Thoracic aorta (tissue), 2 donors: ENCODE results near the gene TGFB1. TPM values are rescaled to one million over a fixed set of nuclear protein-coding genes. Genes with fewer than 3 reads are reported as not detected.

ENCODE experiments used
- ATAC-seq: fragments of 150-250 bp; one replicate; pipeline ENCODE4 v1.8.0; 2017; ENCODE audit warnings: low read depth; ENCODE audit not compliant: insufficient number of reproducible peaks, low FRiP score
- DNase-seq: peaks from one replicate; pipeline ENCODE4 v3.0.0-alpha.2; 2020; ENCODE audit warnings: low spot score
- H3K27ac ChIP-seq, 2 donors: fragments of 200-600 bp; sonication (generic); 1 replicate in 1 of 2; 2 replicates in 1 of 2; pipeline ENCODE4 v1.5.1; 2016; ENCODE audit warnings: mild to moderate bottlenecking in 2 of 2, moderate library complexity in 2 of 2
- H3K27me3 ChIP-seq: fragments of 200-600 bp; sonication (generic); replicated peaks from 2 replicates; pipeline ENCODE4 v1.6.0; 2016; ENCODE audit warnings: mild to moderate bottlenecking; ENCODE audit not compliant: insufficient read depth
- H3K36me3 ChIP-seq: fragments of 200-600 bp; sonication (generic); one replicate; pipeline ENCODE4 v1.5.1; 2016
- H3K4me1 ChIP-seq, 2 donors: fragments of 200-600 bp; sonication (generic); 1 replicate in 1 of 2; 2 replicates in 1 of 2; pipeline versions ENCODE4 v1.5.1 to v1.6.0; 2016; ENCODE audit warnings: low read depth in 2 of 2, mild to moderate bottlenecking in 1 of 2; ENCODE audit not compliant: control insufficient read depth in 1 of 2
- H3K4me3 ChIP-seq: fragments of 200-600 bp; sonication (generic); 2 replicates; pipeline ENCODE4 v1.5.1; 2016; ENCODE audit warnings: mild to moderate bottlenecking
- H3K9me3 ChIP-seq: fragments of 200-600 bp; sonication (generic); 2 replicates; pipeline ENCODE4 v1.5.1; 2016
- total RNA-seq, 2 donors: library from RNA; depleted of rRNA; stranded (reverse); fragments of >200 nt; gene quantifications; one replicate each; pipeline versions ENCODE4 v1.1.0 to v1.2.3, GENCODE V29; 2016
- TF ChIP-seq, protein P1 (sequence below): fragments of 200-600 bp; sonication (generic); IDR thresholded peaks from one replicate; pipeline ENCODE4 v1.5.1; 2019; ENCODE audit warnings: antibody characterized with exemption

The TGFB1 gene
- total RNA-seq, 2 donors from 2014 or later, result 55.1 to 69.6 TPM

DNA sequence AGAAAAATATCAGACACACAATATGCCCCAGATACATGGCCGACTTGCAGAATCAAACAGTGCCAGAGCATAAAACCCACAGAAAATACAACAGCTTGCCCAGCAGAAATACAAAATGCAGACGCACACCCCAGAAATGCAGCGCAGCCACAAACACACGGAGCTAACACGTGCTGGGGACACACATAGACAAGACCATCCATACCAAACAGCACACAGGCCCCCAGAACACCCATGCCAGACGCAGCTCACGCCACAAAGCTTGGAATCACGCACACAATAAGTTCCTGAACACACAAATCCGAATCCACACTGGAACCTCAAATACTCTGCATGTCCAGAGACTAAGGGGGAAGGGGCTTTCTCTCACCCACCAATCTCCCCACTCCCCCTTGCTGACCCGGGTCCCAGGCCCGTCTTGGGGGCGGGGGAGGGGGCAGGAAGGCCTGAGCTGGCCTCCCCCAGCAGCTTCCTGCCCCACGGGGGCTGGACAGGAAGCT is 26.6 kb downstream of the TGFB1 start:
- Histone ChIP-seq H3K27me3 (no peaks in the 10 kb centered on the region), H3K9me3 (no peaks in the 10 kb centered on the region), H3K36me3 (peaks cover 16% of the 10 kb centered on the region), H3K27ac (peak overlapping the region; percentile 96 to 99), H3K4me3 (peak overlapping the region; percentile 46), H3K4me1 (peaks cover 40 to 52% of the 10 kb centered on the region in 2 donors)
- DNase-seq, result no peak
- TF ChIP-seq, protein P1, sequence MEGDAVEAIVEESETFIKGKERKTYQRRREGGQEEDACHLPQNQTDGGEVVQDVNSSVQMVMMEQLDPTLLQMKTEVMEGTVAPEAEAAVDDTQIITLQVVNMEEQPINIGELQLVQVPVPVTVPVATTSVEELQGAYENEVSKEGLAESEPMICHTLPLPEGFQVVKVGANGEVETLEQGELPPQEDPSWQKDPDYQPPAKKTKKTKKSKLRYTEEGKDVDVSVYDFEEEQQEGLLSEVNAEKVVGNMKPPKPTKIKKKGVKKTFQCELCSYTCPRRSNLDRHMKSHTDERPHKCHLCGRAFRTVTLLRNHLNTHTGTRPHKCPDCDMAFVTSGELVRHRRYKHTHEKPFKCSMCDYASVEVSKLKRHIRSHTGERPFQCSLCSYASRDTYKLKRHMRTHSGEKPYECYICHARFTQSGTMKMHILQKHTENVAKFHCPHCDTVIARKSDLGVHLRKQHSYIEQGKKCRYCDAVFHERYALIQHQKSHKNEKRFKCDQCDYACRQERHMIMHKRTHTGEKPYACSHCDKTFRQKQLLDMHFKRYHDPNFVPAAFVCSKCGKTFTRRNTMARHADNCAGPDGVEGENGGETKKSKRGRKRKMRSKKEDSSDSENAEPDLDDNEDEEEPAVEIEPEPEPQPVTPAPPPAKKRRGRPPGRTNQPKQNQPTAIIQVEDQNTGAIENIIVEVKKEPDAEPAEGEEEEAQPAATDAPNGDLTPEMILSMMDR, result no peak
- no peak for ATAC-seq

DNA sequence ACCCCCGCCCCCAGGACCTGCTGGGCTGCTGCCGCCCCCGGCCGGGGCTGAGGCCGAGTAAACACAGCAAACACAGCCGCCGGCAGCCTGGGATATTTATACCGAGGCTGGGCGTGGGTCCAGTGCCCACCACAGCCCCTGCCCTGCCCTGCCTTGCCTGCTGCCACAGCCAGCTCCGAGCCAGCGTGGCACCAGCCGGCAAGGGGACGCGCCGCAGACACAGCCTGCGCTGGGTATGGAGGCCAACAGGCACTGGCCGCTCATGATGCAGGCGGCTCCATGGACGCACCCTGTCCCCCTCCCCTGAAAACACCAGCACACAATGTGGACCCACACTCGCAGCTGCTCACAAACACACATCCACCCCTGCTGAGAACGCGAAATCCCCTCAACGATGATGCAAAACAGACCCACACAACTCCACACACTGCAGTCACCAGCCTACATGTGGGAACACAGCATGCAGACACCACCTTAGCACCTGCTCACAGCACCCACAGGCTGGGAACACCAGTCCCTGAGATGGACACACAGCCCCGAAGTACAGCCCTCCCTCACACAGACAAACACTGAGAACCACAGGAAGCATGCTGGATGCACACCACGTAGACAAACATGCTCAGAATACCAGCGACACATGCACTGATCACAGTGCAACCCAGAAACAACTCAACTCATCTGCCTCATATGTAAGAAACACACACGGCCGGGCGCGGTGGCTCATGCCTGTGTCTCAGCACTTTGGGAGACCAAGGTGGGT is 27.6 kb downstream of the TGFB1 start:
- DNase-seq (no peak), ATAC-seq (no peak)
- peak overlapping the region; percentile 96 to 99 for H3K27ac ChIP-seq
- peaks cover 41 to 59% of the 10 kb centered on the region in 2 donors for H3K4me1 ChIP-seq
- no peaks in the 10 kb centered on the region for H3K27me3 ChIP-seq
- H3K36me3 ChIP-seq, result peaks cover 9% of the 10 kb centered on the region
- H3K9me3 ChIP-seq, result no peaks in the 10 kb centered on the region
- H3K4me3 ChIP-seq, result peak overlapping the region; percentile 57
- TF ChIP-seq, protein P1, result no peak

DNA sequence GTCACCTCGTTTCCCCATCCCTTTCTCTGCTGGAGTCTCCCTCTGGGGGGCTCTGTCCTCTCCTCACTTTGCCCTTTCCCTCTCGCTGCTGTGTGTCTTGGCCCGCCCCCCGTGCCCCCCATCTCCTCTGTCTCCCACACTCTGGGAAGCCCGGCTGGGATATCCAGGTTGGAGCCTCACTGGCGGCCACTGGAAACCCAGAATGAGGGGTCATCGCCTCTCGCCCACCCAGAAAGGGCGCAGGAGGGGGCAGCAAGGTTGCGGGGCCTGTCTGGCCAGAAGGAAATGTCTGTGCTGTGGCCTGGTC is 28.1 kb downstream of the TGFB1 start:
- peak overlapping the region; percentile 96 to 99 for H3K27ac ChIP-seq
- H3K27me3 ChIP-seq, result no peaks in the 10 kb centered on the region
- DNase-seq (no peak), ATAC-seq (no peak)
- peaks cover 41 to 59% of the 10 kb centered on the region in 2 donors for H3K4me1 ChIP-seq
- peaks cover 13% of the 10 kb centered on the region for H3K36me3 ChIP-seq
- H3K9me3 ChIP-seq, result no peaks in the 10 kb centered on the region
- H3K4me3 ChIP-seq, result peak overlapping the region; percentile 57
- TF ChIP-seq, protein P1, result no peak

DNA sequence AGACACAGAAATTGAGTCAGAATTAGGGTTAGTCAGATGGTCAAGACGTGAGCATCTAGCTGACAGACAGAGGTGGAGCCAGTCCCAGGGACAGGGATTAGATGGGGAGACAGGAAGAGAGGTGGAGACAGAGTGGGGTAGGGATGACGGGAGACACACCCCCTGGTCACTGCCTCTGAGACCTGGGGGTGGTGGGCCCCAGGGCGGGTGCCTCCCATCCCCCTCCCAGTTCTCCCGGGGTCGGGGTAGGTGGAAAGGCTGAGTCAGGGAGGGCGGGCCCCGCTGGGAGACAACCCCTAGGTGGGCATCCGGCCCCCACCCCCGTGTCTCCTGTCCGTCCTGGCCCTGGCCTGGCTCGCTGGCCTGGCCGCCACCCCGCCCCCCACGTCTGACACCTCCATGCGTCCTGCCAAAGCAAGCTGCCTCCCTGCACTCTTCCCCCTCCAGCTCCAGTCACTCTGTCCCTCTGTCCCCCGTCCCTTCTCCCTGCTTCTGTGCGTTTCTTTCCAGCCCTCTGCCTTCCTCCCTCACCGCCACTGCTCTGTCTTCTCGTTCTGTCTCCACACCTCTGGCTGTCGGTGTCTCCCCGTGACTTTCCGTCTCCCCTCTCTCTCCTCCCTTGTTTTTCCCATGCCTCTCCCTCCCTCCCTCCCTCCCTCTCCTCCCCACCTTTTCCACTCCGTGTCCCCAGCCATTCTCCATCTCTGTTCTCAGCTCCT is 28.6 kb downstream of the TGFB1 start:
- H3K9me3 ChIP-seq, result no peaks in the 10 kb centered on the region
- no peaks in the 10 kb centered on the region for H3K27me3 ChIP-seq
- peaks cover 16% of the 10 kb centered on the region for H3K36me3 ChIP-seq
- H3K4me3 ChIP-seq, result peak overlapping the region; percentile 57
- H3K27ac ChIP-seq, result peak overlapping the region; percentile 96 to 99
- TF ChIP-seq, protein P1, result no peak
- H3K4me1 ChIP-seq, result peaks cover 41 to 59% of the 10 kb centered on the region in 2 donors
- no peak for ATAC-seq
- peak; percentile 66 for DNase-seq

DNA sequence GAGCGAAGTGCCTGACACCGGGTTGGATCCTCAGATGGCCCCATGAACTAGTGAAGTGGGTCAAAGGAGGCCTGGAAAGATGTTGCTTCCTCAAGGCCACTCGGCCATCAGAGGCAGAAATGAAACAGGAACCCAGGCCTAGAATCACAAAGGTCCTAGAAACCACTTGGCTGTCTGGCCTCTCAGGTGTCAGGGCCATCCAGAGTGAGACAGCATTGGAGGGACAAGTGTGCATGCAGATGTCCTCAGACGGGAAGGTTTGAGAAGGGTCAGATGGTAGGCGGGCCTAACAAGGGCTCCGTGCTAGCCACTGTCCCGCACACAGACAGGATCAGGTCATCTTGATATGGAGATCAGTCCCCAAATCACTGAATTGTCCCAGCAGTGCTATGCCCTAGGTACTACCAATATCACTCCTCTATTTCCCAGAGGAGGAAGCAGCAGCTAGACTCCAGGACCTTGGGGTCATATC is 29.5 kb downstream of the TGFB1 start:
- H3K9me3 ChIP-seq, result no peaks in the 10 kb centered on the region
- H3K4me1 ChIP-seq, result peaks cover 41 to 59% of the 10 kb centered on the region in 2 donors
- H3K4me3 ChIP-seq, result no peak overlapping the region

More for the DNA sequence above, 29.5 kb downstream of the TGFB1 start:
- peaks cover 21% of the 10 kb centered on the region for H3K36me3 ChIP-seq
- DNase-seq (no peak), ATAC-seq (no peak)
- TF ChIP-seq, protein P1, result no peak
- H3K27me3 ChIP-seq, result no peaks in the 10 kb centered on the region
- peak overlapping the region; percentile 96 to 99 for H3K27ac ChIP-seq
